Subcutaneous abdominal adipose tissue (tissue), 5 donors: Measurements from ENCODE around the gene YES1.
"Not testable (repeated sequence)": the region's sequence is repeated elsewhere in the genome, so short reads cannot be mapped to it uniquely, and the experiment has no call there.

Experiments
- H3K27ac ChIP-seq: one replicate; pipeline ENCODE4 v1.7.0; 2013; ENCODE audit warnings: low read depth, mild to moderate bottlenecking, inconsistent platforms, low read length, moderate library complexity
- H3K27me3 ChIP-seq, 5 donors: one replicate each; pipeline ENCODE4 v1.7.0; 2013; ENCODE audit warnings: low read length in 5 of 5, inconsistent platforms in 1 of 5; ENCODE audit not compliant: control insufficient read depth in 5 of 5, insufficient read depth in 4 of 5
- H3K36me3 ChIP-seq, 5 donors: one replicate each; pipeline ENCODE4 v1.7.0; 2013; ENCODE audit warnings: low read length in 5 of 5; ENCODE audit not compliant: control insufficient read depth in 5 of 5, insufficient read depth in 5 of 5
- H3K4me1 ChIP-seq, 5 donors: one replicate each; pipeline ENCODE4 v1.7.0; 2013; ENCODE audit warnings: low read length in 5 of 5, mild to moderate bottlenecking in 3 of 5, moderate library complexity in 1 of 5; ENCODE audit not compliant: control insufficient read depth in 5 of 5, insufficient read depth in 5 of 5
- H3K4me3 ChIP-seq, 5 donors: one replicate each; pipeline ENCODE4 v1.7.0; 2013; ENCODE audit warnings: low read length in 5 of 5, low read depth in 1 of 5
- H3K9ac ChIP-seq, 5 donors: one replicate each; pipeline ENCODE4 v1.7.0; 2013; ENCODE audit warnings: low read length in 5 of 5, mild to moderate bottlenecking in 4 of 5, moderate library complexity in 3 of 5
- H3K9me3 ChIP-seq, 5 donors: one replicate each; pipeline ENCODE4 v1.7.0; 2013; ENCODE audit warnings: low read length in 5 of 5; ENCODE audit not compliant: control insufficient read depth in 5 of 5
- donor health status: healthy.
- donor health status: healthy.
- donor health status: healthy.
- donor health status: healthy.
- donor health status: healthy.

The YES1 gene

DNA sequence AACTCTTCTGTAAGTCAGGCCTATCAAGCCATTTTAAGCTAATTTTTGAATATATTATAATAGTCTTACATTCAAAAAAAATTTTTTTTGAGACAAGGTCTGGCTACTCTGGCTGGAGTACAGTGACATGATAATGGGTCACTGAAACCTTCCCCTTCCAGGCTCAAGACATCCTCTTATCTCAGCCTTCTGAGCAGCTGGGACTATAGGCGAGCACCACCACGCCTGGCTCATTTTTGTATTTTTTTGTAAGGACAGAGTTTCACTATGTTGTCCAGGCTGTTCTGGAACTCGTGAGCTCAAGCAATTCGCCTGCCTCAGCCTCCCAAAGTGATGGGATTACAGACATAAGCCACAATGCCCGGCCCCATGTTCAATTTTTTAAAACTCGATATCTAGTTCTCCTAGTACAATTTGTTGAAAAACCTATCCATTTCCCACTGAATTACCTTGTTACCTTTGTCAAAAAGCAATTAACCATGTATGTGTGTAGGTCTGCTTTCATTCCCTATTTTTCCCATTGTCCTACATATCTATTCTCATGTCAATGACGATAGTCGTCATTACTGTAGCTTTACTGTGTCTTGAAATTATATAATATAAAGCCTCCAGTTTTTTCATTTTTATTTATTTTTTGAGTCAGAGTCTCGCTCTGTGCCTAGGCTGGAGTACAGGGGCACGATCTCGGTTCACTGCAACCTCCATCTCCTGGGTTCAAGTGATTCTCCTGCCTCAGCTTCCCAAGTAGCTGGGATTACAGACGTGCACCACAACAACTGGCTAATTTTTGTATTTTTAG lies 44.8 kb downstream of the YES1 start:
- H3K9me3 ChIP-seq, result peaks cover 0 to 3% (median 0%) of the 10 kb centered on the region in 5 donors
- no peak overlapping the region for H3K27ac ChIP-seq
- H3K4me3 ChIP-seq, result no peak overlapping the region
- no peaks in the 10 kb centered on the region for H3K36me3 ChIP-seq
- peaks cover 0 to 14% (median 7%) of the 10 kb centered on the region in 5 donors for H3K4me1 ChIP-seq
- no peaks in the 10 kb centered on the region for H3K27me3 ChIP-seq
- no peak overlapping the region for H3K9ac ChIP-seq

DNA sequence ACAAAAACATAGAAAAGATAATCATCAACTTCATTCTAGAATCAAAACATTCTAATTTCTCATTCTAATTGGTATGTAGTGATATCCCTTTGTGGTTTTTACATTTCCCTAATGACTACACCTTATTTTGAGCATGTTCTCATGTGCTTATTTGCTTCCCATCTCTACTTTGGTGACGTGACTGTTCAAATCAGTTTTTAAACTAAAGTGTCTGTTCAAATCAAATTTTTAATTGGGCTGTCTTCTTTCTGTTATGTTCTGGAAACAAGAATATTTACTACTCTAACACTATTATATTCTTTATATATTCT lies 45.5 kb downstream of the YES1 start:
- H3K27me3 ChIP-seq, result no peaks in the 10 kb centered on the region
- H3K4me1 ChIP-seq, result peaks cover 0 to 14% (median 7%) of the 10 kb centered on the region in 5 donors
- H3K9me3 ChIP-seq, result peaks cover 0 to 3% (median 0%) of the 10 kb centered on the region in 5 donors
- no peak overlapping the region for H3K4me3 ChIP-seq
- no peak overlapping the region for H3K9ac ChIP-seq
- H3K36me3 ChIP-seq, result no peaks in the 10 kb centered on the region
- H3K27ac ChIP-seq, result no peak overlapping the region

DNA sequence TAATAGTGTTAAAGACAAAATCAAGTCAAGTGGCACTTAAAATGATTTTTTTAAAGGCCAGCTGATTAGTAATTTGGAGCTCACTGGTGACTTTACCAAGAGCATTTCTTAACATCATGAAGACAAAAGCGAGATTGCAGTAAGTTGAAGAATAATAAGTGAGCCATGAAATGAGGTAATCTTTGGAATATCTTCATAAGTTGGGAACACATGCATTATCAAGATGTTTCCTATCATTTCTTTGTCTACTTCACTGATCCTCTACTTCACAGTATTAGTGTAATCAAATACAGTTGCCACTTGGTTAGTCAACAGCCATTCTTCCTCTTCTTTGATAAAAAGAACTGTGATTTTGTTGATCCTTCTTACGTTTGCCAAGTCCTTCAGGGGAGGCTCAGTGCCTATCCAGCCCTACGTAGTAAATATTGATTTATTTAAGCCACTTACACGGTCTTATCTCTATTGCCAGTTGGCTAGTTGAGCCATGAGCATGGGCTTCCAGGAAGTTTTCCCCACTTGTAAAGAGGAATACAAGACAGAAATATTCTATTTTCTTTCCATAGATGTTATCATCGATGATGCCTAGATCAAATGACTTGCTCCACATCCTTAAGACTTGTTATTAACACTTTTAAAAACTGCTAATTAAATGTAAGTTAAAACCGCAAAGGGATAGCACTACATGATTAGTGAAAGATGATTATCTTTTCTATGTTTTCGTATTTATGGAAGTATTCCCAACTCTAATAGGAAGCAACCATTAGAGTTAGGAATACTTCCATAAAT lies 46.1 kb downstream of the YES1 start:
- H3K27ac ChIP-seq, result no peak overlapping the region
- H3K9me3 ChIP-seq, result peaks cover 0 to 3% (median 0%) of the 10 kb centered on the region in 5 donors

DNA sequence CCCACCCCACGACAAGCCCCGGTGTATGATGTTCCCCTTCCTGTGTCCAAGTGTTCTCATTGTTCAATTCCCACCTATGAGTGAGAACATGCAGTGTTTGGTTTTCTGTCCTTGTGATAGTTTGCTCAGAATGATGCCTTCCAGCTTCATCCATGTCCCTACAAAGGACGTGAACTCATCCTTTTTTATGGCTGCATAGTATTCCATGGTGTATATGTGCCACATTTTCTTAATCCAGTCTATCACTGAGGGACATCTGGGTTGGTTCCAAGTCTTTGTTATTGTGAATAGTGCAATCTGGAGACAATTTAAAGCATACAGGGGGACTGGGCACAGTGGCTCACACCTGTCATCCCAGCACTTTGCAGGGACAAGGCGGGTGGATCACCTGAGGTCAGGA lies 52.2 kb downstream of the YES1 start:
- H3K9ac ChIP-seq, H3K4me3 ChIP-seq, H3K9me3 ChIP-seq, H3K4me1 ChIP-seq, H3K36me3 ChIP-seq, H3K27me3 ChIP-seq, H3K27ac ChIP-seq: not testable (repeated sequence)

More for the DNA sequence above, 46.1 kb downstream of the YES1 start:
- no peaks in the 10 kb centered on the region for H3K36me3 ChIP-seq
- H3K27me3 ChIP-seq, result no peaks in the 10 kb centered on the region
- peaks cover 0 to 14% (median 7%) of the 10 kb centered on the region in 5 donors for H3K4me1 ChIP-seq
- H3K4me3 ChIP-seq, result no peak overlapping the region
- no peak overlapping the region for H3K9ac ChIP-seq

DNA sequence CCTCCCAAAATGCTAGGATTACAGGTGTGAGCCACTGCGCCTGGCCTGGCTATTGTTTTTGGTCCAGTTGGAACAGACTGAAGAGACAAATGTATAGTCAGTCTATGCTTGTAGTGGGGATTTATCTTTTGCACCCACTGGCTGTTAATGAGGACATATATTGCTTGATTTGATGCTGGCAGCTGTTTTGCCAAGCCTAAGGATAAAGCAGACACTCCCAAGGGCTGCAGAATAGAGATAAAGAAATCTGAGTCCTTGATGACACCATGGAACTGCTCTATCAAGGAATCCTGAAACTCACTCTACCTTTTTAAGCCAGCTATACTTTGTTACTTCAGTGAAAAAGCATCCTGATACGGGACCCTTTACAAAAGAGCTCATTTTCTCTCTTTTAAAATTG lies 56.5 kb downstream of the YES1 start:
- Histone ChIP-seq H3K27me3 (no peaks in the 10 kb centered on the region), H3K9ac (no peak overlapping the region), H3K9me3 (peaks cover 0 to 3% (median 0%) of the 10 kb centered on the region in 5 donors), H3K4me1 (peaks cover 0 to 4% (median 0%) of the 10 kb centered on the region in 5 donors), H3K27ac (no peak overlapping the region), H3K36me3 (peaks cover 0 to 16% (median 6%) of the 10 kb centered on the region in 5 donors), H3K4me3 (no peak overlapping the region)

DNA sequence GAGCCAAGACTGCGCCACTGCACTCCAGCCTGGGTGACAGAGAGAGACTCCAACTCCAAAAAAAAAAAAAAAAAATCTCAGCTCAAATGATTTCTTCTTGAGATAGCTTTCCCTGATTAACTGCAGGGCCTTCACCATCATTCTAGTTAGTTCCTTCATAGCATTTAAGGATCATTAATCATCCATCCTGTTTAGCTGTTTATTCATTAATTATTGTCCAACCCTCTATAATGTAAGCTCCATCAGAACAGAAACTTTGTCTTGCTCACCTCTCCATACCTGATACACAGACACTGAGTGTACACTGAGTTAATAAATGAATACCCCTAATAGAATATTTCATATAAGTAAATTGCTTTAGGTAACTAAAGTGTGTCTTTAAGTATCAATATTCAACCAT lies 57.4 kb downstream of the YES1 start:
- Histone ChIP-seq H3K36me3 (peaks cover 0 to 19% (median 6%) of the 10 kb centered on the region in 5 donors), H3K4me3 (no peak overlapping the region)

DNA sequence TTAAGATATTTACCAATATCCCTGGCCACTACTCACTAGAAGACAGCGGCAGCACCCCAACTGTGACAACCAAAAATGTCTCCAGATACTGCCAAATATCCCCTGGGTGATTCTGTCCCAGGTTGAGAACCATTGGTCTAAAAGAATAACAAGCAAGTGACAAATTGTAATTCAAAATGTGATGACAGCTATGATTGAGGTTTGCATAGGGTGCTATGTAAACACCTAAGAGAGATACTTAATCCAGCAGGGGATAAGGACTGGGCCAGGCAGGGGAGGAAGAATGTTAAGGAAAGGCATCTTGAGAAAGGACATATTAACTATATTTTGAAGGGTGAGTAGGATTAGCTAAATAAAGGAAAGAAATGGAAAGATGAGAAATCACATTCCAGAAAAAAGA lies 61.6 kb downstream of the YES1 start:
- Histone ChIP-seq H3K4me3 (no peak overlapping the region), H3K9me3 (no peaks in the 10 kb centered on the region), H3K9ac (no peak overlapping the region), H3K27ac (no peak overlapping the region), H3K36me3 (peaks cover 10 to 37% (median 13%) of the 10 kb centered on the region in 5 donors), H3K27me3 (no peaks in the 10 kb centered on the region), H3K4me1 (peaks cover 0 to 4% (median 0%) of the 10 kb centered on the region in 5 donors)

More for the DNA sequence above, 57.4 kb downstream of the YES1 start:
- Histone ChIP-seq H3K27me3 (no peaks in the 10 kb centered on the region), H3K9me3 (no peaks in the 10 kb centered on the region), H3K9ac (no peak overlapping the region), H3K4me1 (peaks cover 0 to 4% (median 0%) of the 10 kb centered on the region in 5 donors), H3K27ac (no peak overlapping the region)

DNA sequence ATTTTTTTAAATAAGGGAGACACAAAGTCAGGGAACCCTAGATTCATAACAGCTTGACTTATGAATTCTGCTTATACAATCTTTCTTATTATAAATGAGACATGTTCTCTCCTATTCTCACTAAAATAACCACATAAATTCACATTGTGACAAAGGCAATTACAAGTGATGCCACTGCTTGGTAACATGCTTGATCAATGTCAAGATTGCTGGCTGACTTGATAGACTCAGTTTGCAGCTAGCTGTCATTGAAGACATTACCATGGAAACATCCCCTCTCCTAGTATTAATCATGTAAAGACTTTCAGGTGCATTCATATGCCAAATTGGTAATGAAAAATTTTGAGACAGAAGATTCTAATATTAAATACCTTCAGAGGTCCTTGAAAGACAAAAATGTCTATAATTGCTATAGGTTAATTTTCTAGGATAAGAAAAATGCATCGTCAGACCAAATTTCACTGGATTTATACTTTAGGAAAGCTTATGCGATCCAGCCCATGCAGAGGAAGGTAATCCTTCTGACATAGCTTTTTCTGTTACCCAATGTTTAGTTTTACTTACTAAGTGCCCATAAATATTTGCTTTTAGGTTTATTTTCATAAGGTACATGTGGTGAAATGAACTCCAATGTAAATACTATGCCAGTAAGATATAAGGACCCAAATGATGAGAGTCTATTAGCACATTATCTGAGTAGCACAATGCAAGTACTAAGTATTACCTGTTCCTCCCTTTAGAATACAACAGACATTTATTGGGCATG lies 67.0 kb downstream of the YES1 start:
- Histone ChIP-seq H3K27me3 (no peaks in the 10 kb centered on the region), H3K4me3 (no peak overlapping the region), H3K9ac (no peak overlapping the region), H3K36me3 (peaks cover 16 to 39% (median 20%) of the 10 kb centered on the region in 5 donors), H3K4me1 (peaks cover 0 to 4% (median 0%) of the 10 kb centered on the region in 5 donors), H3K9me3 (no peaks in the 10 kb centered on the region), H3K27ac (no peak overlapping the region)

DNA sequence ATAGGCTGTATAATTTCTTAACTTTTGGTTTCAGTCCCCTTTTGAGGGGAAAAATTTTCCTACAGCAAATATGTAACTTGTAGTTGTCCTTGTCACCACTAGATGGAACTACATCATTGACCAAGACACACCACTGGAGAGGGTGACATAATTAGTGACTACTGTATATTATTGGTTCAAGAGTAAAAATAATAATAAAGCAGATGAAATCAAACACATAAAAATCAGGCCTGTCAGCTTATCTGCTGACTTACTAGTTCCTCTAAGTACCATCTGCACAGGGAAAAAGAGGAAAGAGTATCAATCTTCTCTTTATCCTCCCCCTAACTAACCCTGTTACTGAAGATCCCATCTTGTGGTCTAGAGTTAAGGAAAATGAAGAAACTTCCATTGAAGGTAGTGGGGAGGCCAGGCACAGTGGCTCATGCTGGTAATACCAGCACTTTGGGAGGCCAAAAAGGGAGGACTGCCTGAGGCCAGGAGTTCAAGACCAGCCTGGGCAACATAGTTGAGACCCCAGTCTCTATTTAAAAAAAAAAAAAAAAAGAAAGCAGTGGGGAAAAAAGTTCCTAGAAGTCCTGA lies 70.0 kb downstream of the YES1 start:
- H3K36me3 ChIP-seq, result peaks cover 20 to 49% (median 25%) of the 10 kb centered on the region in 5 donors
- H3K27ac ChIP-seq, result no peak overlapping the region
- no peaks in the 10 kb centered on the region for H3K27me3 ChIP-seq
- peaks cover 0 to 4% (median 0%) of the 10 kb centered on the region in 5 donors for H3K4me1 ChIP-seq
- H3K9ac ChIP-seq, result no peak overlapping the region
- no peak overlapping the region for H3K4me3 ChIP-seq
- no peaks in the 10 kb centered on the region for H3K9me3 ChIP-seq
